Activated B cell treated with CpG ODN at 0.5 μM for 24 hours (primary cell): ENCODE data around the gene SDHC. TPM values are rescaled to one million over a fixed set of nuclear protein-coding genes. Genes with fewer than 3 reads are reported as not detected.

Source experiments
- ATAC-seq: fragments of 200-7000 bp; cut with Tn5 transposase; one replicate; pipeline ENCODE4 v1.10.0; 2021; ENCODE audit warnings: low read depth, mild to moderate bottlenecking, moderate library complexity
- CTCF ChIA-PET: fragments of 350-600 bp; sonication (Branson Sonifier 250); formaldehyde crosslinking; loops from one replicate; lab custom pipeline; 2021; ENCODE audit warnings: antibody characterized with exemption; lab: Charles Lee
- POLR2A ChIA-PET: fragments of 350-600 bp; sonication (Branson Sonifier 250); formaldehyde crosslinking; loops from one replicate; lab custom pipeline; 2021; ENCODE audit warnings: antibody characterized with exemption; lab: Charles Lee
- DNase-seq: peaks from one replicate; pipeline ENCODE4 v3.0.0; 2022
- H3K27ac Mint-ChIP-seq: one replicate; pipeline ENCODE4 v1.8.0; 2020; ENCODE audit warnings: mixed read lengths
- H3K27me3 Mint-ChIP-seq: one replicate; pipeline ENCODE4 v1.8.0; 2021; ENCODE audit warnings: mixed read lengths
- H3K36me3 Mint-ChIP-seq: one replicate; pipeline ENCODE4 v1.8.0; 2021; ENCODE audit warnings: low read depth, mixed read lengths
- H3K4me1 Mint-ChIP-seq: one replicate; pipeline ENCODE4 v1.8.0; 2021; ENCODE audit warnings: mixed read lengths
- H3K4me3 Mint-ChIP-seq: one replicate; pipeline ENCODE4 v1.8.0; 2020; ENCODE audit warnings: mild to moderate bottlenecking, mixed read lengths
- H3K9me3 Mint-ChIP-seq: one replicate; pipeline ENCODE4 v1.8.0; 2020; ENCODE audit warnings: mixed read lengths
- intact Hi-C: fragments of 100-400 bp; cut with micrococcal nuclease; formaldehyde crosslinking; loops from one replicate; pipeline ENCODE4 v1.15.1; 2024
- total RNA-seq: library from RNA; stranded (reverse); gene quantifications from 2 replicates; pipeline ENCODE4 v1.2.3, GENCODE V29; 2022
- TF ChIP-seq, protein P1 (sequence below): fragments of 200-600 bp; IDR thresholded peaks from one replicate; pipeline ENCODE4 v1.8.0; 2022; ENCODE audit warnings: antibody characterized with exemption, mild to moderate bottlenecking

Gene SDHC
- total RNA-seq, 1 donor from 2014 or later = 160 TPM

GRCh38 chr1:161364332-161364731 lies 50.2 kb downstream of the SDHC start:
- ChIA-PET CTCF (no interaction called here), POLR2A (no interaction called here)
- Mint-ChIP-seq H3K27ac (no peak overlapping the region), H3K4me1 (peaks cover 10% of the 10 kb centered on the region), H3K9me3 (no peaks in the 10 kb centered on the region), H3K36me3 (peaks cover 36% of the 10 kb centered on the region), H3K27me3 (no peaks in the 10 kb centered on the region), H3K4me3 (no peak overlapping the region)
- TF ChIP-seq, protein P1, sequence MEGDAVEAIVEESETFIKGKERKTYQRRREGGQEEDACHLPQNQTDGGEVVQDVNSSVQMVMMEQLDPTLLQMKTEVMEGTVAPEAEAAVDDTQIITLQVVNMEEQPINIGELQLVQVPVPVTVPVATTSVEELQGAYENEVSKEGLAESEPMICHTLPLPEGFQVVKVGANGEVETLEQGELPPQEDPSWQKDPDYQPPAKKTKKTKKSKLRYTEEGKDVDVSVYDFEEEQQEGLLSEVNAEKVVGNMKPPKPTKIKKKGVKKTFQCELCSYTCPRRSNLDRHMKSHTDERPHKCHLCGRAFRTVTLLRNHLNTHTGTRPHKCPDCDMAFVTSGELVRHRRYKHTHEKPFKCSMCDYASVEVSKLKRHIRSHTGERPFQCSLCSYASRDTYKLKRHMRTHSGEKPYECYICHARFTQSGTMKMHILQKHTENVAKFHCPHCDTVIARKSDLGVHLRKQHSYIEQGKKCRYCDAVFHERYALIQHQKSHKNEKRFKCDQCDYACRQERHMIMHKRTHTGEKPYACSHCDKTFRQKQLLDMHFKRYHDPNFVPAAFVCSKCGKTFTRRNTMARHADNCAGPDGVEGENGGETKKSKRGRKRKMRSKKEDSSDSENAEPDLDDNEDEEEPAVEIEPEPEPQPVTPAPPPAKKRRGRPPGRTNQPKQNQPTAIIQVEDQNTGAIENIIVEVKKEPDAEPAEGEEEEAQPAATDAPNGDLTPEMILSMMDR = no peak
- intact Hi-C loops = no loop called here
- DNase-seq = no peak
- no peak for ATAC-seq

- no peaks in the 10 kb centered on the region for H3K9me3 Mint-ChIP-seq
- H3K27me3 Mint-ChIP-seq = no peaks in the 10 kb centered on the region
- intact Hi-C loops = loop anchor here (5.0 kb wide), 1 partner anchor 298 kb away; the partner anchor contains the start of gene ARHGAP30
- DNase-seq = no peak
- H3K4me3 Mint-ChIP-seq = no peak overlapping the region
- no peak for ATAC-seq
- no peak overlapping the region for H3K27ac Mint-ChIP-seq
- POLR2A ChIA-PET = no interaction called here
- TF ChIP-seq, protein P1 = no peak
- CTCF ChIA-PET = no interaction called here
- H3K36me3 Mint-ChIP-seq = peaks cover 30% of the 10 kb centered on the region
- peaks cover 10% of the 10 kb centered on the region for H3K4me1 Mint-ChIP-seq
Measured at GRCh38 chr1:161365207-161365606, 51.0 kb downstream of the SDHC start.

DNA sequence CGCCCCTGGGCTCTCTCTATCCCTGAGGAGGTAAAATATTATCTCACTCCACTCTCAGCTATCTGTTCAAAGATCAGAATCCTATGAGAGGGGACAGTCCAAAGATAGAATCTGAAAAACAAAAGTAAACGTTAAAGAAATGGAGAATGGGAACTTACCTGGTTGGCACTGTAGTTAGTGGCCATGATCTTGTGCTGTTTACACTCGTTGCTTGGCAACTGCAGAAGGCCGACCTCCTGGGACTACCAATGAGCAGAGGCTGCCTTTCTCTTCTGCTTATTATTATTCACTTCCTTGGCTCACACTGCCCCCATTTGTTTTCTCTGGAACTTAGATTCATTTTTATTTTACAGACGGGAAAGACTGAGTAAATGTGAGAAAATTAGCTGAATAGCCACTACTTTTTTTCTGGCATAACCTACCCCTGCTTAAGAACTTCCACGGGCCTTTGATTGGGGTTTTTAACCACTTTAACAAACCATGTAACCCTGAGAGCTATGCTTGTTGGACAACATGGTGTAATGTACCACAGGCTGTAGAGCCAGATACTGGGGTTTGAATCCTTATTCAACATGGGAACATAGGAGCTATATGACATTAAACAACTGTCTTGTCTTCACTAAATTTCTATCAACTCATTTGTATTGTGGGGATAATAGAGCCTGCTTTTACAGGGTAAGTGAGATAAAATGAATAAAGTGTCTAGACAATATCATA lies 53.7 kb downstream of the SDHC start, which contains the start of gene CFAP126:
CFAP126 (minus strand) TSS at position 193 of the 717 bp plus-strand sequence; CDS start at position 185, 8 bp downstream.
- no peaks in the 10 kb centered on the region for H3K9me3 Mint-ChIP-seq
- H3K4me3 Mint-ChIP-seq = peak within 1 kb of the TSS; percentile 17
- CTCF ChIA-PET = interaction anchor here (0.7 to 3.1 kb wide), 8 partner anchors 12 to 176 kb away, joined by 3 to 16 read pairs (median 4); partner anchors contain the start of gene NDUFS2
- H3K27me3 Mint-ChIP-seq = no peaks in the 10 kb centered on the region
- H3K36me3 Mint-ChIP-seq = peaks cover 24% of the 10 kb centered on the region
- TF ChIP-seq, protein P1 = no peak
- POLR2A ChIA-PET = interaction anchor here (0.6 kb wide), 1 partner anchor 374 kb away, joined by 3 read pairs; no protein-coding TSS in a partner anchor
- peak; percentile 100 for ATAC-seq
- peak within 1 kb of the TSS; percentile 81 for H3K27ac Mint-ChIP-seq
- DNase-seq = peak; percentile 35
- intact Hi-C loops = loop anchor here (1.0 to 5.0 kb wide), 4 partner anchors 53 to 301 kb away; partner anchors contain the start of genes ARHGAP30 and SDHC
- peaks cover 10% of the 10 kb centered on the region for H3K4me1 Mint-ChIP-seq

- ChIA-PET POLR2A (no interaction called here), CTCF (no interaction called here)
- H3K9me3 Mint-ChIP-seq = no peaks in the 10 kb centered on the region
- no peak for ATAC-seq
- intact Hi-C loops = no loop called here
- H3K4me1 Mint-ChIP-seq = no peaks in the 10 kb centered on the region
- no peaks in the 10 kb centered on the region for H3K36me3 Mint-ChIP-seq
- no peak for DNase-seq
- no peak overlapping the region for H3K4me3 Mint-ChIP-seq
- TF ChIP-seq, protein P1 = no peak
- H3K27me3 Mint-ChIP-seq = no peaks in the 10 kb centered on the region
- H3K27ac Mint-ChIP-seq = no peak overlapping the region
Measured at GRCh38 chr1:161373442-161373841, 59.3 kb downstream of the SDHC start.

DNA sequence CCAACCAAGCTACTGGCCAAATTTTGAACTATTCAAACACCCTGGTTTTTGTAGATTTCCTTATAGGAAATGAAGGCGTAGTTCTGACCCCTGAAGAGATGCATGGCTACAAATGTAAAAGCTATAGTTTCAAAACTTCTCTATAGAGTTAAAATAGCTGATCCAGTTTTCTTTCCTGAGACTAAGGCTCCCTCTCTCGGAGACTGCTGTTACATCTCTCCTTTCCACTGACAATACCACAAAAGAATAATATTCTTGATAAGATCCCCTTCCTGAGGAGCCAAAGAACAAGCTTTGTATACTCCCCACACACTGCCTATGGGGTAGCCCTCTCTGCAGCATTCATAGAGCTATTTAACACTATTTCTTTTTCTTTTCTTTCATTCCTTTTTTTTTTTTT lies 60.2 kb downstream of the SDHC start:
- Mint-ChIP-seq H3K27ac (no peak overlapping the region), H3K27me3 (no peaks in the 10 kb centered on the region), H3K4me1 (no peaks in the 10 kb centered on the region), H3K36me3 (no peaks in the 10 kb centered on the region), H3K4me3 (no peak overlapping the region), H3K9me3 (no peaks in the 10 kb centered on the region)
- ChIA-PET CTCF (interaction anchor here (0.6 to 1.2 kb wide), 2 partner anchors 9 to 176 kb away, joined by 3 read pairs; no protein-coding TSS in a partner anchor), POLR2A (interaction anchor here (0.7 to 1.0 kb wide), 2 partner anchors 16 to 172 kb away, joined by 3 to 9 read pairs; partner anchors contain the start of gene NDUFS2)
- ATAC-seq = no peak
- intact Hi-C loops = no loop called here
- no peak for DNase-seq
- TF ChIP-seq, protein P1 = no peak
